ENCODE data around the gene LRAT.

DNA sequence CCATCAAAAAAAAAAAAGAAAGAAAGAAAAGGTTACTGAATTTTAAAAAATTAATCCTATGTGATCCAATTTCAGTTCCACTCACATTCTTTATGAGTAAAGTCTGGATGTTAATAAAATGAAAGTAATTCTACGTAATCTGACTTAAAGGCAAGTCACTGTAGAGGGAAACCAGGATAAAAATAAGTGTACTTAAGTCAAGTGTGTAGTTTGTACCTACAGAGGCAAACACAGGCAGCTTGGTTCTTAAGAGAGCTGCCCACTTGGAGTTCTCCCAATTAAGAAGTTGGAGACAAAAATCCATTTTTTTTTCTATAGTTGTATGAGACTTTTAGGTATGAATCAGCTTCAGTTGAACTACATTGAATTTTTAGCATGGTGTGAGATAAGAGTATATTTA is 7.0 kb upstream of the LRAT start:
- TF ChIP-seq, protein P1, sequence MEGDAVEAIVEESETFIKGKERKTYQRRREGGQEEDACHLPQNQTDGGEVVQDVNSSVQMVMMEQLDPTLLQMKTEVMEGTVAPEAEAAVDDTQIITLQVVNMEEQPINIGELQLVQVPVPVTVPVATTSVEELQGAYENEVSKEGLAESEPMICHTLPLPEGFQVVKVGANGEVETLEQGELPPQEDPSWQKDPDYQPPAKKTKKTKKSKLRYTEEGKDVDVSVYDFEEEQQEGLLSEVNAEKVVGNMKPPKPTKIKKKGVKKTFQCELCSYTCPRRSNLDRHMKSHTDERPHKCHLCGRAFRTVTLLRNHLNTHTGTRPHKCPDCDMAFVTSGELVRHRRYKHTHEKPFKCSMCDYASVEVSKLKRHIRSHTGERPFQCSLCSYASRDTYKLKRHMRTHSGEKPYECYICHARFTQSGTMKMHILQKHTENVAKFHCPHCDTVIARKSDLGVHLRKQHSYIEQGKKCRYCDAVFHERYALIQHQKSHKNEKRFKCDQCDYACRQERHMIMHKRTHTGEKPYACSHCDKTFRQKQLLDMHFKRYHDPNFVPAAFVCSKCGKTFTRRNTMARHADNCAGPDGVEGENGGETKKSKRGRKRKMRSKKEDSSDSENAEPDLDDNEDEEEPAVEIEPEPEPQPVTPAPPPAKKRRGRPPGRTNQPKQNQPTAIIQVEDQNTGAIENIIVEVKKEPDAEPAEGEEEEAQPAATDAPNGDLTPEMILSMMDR (conservative IDR thresholded peaks at IDR 0.05; ENCODE audit: low read depth in 2 of 2): no peak
- TF ChIP-seq, protein P2, sequence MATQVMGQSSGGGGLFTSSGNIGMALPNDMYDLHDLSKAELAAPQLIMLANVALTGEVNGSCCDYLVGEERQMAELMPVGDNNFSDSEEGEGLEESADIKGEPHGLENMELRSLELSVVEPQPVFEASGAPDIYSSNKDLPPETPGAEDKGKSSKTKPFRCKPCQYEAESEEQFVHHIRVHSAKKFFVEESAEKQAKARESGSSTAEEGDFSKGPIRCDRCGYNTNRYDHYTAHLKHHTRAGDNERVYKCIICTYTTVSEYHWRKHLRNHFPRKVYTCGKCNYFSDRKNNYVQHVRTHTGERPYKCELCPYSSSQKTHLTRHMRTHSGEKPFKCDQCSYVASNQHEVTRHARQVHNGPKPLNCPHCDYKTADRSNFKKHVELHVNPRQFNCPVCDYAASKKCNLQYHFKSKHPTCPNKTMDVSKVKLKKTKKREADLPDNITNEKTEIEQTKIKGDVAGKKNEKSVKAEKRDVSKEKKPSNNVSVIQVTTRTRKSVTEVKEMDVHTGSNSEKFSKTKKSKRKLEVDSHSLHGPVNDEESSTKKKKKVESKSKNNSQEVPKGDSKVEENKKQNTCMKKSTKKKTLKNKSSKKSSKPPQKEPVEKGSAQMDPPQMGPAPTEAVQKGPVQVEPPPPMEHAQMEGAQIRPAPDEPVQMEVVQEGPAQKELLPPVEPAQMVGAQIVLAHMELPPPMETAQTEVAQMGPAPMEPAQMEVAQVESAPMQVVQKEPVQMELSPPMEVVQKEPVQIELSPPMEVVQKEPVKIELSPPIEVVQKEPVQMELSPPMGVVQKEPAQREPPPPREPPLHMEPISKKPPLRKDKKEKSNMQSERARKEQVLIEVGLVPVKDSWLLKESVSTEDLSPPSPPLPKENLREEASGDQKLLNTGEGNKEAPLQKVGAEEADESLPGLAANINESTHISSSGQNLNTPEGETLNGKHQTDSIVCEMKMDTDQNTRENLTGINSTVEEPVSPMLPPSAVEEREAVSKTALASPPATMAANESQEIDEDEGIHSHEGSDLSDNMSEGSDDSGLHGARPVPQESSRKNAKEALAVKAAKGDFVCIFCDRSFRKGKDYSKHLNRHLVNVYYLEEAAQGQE (IDR thresholded peaks at IDR 0.05; ENCODE audit: unreplicated experiment): no peak
